SJCRH30 (cell line): ENCODE measurements around the gene KNDC1. TPM values are rescaled to one million over a fixed set of nuclear protein-coding genes. Genes with fewer than 3 reads are reported as not detected.
"Not testable (repeated sequence)": the region's sequence is repeated elsewhere in the genome, so short reads cannot be mapped to it uniquely, and the experiment has no call there.

Experiments
- DNase-seq, 2 experiments: peaks; one replicate each; pipeline ENCODE4 v3.0.0-alpha.2; 2015 to 2020
- H3K27ac ChIP-seq: fragments of 250-450 bp; sonication (Bioruptor Pico); 2 replicates; pipeline ENCODE4 v1.5.1; 2020; ENCODE audit warnings: mild to moderate bottlenecking, moderate library complexity
- H3K27me3 ChIP-seq: fragments of 250-450 bp; sonication (Bioruptor Pico); 2 replicates; pipeline ENCODE4 v1.5.1; 2020; ENCODE audit warnings: mild to moderate bottlenecking, moderate library complexity
- H3K36me3 ChIP-seq: fragments of 250-450 bp; sonication (Bioruptor Pico); 2 replicates; pipeline ENCODE4 v1.5.1; 2020; ENCODE audit warnings: mild to moderate bottlenecking, moderate library complexity
- H3K4me1 ChIP-seq: fragments of 250-450 bp; sonication (Bioruptor Pico); 2 replicates; pipeline ENCODE4 v1.5.1; 2020; ENCODE audit warnings: mild to moderate bottlenecking, moderate library complexity
- H3K4me3 ChIP-seq: fragments of 250-450 bp; sonication (Bioruptor Pico); 2 replicates; pipeline ENCODE4 v1.5.1; 2020; ENCODE audit warnings: mild to moderate bottlenecking, moderate library complexity
- H3K9me3 ChIP-seq: fragments of 250-450 bp; sonication (Bioruptor Pico); replicated peaks from 2 replicates; pipeline ENCODE4 v1.5.1; 2020; ENCODE audit warnings: mild to moderate bottlenecking, moderate library complexity
- total RNA-seq: library from RNA; depleted of rRNA; stranded (reverse); fragments of >200 nt; shearing (Covaris generic); gene quantifications from 2 replicates; pipeline ENCODE4 v1.2.3, GENCODE V29; 2014; rRNA removed

The KNDC1 gene, protein sequence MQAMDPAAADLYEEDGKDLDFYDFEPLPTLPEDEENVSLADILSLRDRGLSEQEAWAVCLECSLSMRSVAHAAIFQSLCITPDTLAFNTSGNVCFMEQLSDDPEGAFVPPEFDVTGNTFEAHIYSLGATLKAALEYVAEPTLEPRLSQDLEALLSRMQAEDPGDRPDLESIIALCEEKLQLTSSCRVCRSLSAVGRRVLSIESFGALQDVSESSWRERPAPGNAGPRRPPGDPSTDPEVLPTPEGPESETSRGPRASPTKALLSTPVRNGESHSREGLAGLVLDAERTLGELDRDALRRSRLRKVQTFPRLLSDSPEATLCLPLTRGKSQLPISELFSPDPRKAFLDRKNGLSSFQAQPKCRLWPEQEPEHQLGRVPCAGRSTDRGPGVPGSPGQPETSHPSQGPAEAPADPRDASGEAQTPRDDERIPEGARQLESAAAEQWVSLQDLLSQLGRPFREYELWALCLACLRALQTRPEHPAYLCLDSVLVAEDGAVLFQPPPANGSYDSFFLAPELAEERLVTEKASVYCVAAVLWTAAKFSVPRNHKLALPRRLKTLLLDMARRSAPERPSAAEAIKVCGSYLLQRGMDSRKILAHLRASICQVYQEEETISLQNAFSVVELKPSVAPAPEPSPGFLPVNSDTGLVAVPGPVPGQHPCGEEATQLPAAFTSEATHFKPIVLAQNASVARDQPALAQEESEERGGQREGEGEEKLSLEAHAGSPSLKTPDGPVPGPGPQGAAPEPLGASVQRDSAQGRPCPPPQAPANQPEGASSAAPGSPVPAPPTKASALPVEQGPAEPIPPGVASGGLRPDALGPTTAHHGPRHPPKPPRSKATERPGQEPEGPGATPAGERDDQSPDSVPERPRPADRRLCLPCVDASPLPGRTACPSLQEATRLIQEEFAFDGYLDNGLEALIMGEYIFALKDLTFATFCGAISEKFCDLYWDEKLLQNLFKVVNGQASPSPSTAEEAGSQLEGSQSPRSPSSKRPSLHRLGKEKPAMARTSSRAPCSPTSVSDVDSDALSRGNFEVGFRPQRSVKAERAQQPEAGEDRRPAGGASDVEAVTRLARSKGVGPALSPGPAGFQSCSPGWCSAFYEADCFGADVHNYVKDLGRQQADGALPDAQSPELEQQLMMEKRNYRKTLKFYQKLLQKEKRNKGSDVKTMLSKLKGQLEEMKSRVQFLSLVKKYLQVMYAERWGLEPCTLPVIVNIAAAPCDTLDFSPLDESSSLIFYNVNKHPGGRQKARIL (N-terminal part only)
- 1.1 TPM in 1 of 2 replicates, not detected in the other for total RNA-seq

DNA sequence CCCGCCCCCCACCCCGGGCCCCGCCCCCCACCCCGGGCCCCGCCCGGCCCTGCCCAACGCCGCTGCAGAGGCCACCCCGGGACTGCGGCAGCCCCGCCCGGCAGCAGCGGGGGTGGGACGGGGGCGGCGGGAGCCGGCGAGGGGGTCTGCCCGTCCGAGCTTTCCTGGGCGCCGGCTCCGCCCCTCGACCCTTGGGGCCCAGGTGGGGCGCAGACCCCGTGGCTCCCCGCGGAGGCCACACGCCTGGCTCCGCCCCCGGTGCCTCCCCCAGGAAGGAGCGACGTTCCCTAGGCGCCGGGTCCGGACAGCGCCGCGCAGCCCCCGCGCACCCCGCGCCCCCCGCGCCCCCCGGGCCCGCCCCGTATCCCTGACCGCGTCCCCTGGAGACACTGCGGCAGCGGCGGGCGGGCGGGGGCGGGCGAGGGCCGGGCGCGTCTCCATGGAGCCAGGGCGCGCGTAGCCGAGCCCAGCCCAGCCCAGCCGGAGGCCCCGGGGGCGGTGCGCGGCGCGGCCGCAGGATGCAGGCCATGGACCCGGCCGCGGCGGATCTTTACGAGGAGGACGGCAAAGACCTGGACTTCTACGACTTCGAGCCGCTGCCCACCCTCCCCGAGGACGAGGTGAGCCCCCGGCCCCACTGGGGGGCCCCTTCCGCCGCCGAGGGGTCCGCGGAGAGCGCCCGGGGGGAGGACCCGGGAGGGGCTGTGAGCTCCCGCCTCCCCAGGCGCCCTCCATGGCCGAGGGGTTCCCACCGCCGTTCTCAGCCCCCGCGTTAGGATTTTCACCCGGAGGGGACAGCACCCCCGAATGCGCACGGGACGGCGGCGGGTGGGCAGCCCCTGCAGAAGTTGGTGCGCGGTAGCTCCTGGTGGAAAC lies at the start of gene KNDC1:
Gene KNDC1, plus strand, starts transcription at position 270 of the 876 bp plus-strand sequence. Its CDS starts 249 bp downstream, at position 519.
- Histone ChIP-seq H3K36me3 (no peaks in the 10 kb centered on the region), H3K27me3 (no peaks in the 10 kb centered on the region), H3K4me3 (peak within 1 kb of the TSS; percentile 55), H3K9me3 (no peaks in the 10 kb centered on the region), H3K27ac (no peak within 1 kb of the TSS), H3K4me1 (peaks cover 4% of the 10 kb centered on the region)
- DNase-seq = peak in 1 of 2 experiments; percentile 14

DNA sequence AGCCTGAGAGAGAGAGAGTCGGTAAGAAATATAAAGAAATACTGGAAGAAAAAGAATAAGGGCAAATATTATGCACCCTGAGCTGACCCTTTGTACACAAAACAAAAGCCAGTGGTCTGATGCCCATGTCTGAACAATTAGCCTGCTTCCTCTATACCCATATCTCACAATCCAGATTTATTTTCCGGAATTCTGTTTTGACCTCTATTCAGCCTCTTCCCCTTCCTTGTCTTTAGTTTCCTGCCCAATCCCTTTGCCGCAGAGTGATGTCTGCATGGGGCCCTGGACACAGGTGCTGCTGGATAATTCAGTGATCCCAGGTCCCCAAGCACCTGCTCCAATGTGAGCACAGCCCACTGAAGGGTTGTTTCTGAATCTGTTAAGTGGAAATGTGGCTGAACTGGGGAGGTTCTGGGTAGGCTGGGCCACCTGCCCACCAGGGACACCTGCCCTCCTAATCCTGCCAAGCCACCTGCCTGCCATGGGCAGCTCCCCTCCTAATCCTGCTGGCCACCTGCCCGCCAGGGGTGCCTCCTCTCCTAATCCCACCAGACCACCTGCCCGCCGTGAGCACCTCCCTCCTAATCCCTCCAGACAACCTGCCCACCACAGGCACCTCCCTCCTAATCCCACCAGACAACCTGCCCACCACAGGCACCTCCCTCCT lies 49.3 kb upstream of the KNDC1 start:
- Histone ChIP-seq H3K4me1 (peaks cover 7% of the 10 kb centered on the region; the same call in 1 of the 2 replicates), H3K9me3 (0 out of 2 replicates have a peak, but pooled peaks cover 3% of the 10 kb centered on the region), H3K27me3 (no peaks in the 10 kb centered on the region), H3K36me3 (no peaks in the 10 kb centered on the region), H3K4me3 (no peak overlapping the region), H3K27ac (no peak overlapping the region)
- DNase-seq = no peak

DNA sequence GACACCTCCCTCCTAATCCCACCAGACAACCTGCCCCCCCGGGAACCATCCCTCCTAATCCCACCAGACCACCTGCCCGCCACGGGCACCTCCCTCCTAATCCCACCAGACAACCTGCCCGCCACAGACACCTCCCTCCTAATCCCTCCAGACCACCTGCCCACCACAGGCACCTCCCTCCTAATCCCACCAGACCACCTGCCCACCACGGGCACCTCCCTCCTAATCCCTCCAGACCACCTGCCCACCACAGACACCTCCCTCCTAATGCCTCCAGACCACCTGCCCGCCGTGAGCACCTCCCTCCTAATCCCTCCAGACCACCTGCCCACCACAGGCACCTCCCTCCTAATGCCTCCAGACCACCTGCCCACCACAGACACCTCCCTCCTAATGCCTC lies 48.4 kb upstream of the KNDC1 start:
- not testable (repeated sequence) for H3K27me3 ChIP-seq, H3K4me1 ChIP-seq, H3K9me3 ChIP-seq, H3K27ac ChIP-seq, H3K4me3 ChIP-seq, H3K36me3 ChIP-seq, DNase-seq

DNA sequence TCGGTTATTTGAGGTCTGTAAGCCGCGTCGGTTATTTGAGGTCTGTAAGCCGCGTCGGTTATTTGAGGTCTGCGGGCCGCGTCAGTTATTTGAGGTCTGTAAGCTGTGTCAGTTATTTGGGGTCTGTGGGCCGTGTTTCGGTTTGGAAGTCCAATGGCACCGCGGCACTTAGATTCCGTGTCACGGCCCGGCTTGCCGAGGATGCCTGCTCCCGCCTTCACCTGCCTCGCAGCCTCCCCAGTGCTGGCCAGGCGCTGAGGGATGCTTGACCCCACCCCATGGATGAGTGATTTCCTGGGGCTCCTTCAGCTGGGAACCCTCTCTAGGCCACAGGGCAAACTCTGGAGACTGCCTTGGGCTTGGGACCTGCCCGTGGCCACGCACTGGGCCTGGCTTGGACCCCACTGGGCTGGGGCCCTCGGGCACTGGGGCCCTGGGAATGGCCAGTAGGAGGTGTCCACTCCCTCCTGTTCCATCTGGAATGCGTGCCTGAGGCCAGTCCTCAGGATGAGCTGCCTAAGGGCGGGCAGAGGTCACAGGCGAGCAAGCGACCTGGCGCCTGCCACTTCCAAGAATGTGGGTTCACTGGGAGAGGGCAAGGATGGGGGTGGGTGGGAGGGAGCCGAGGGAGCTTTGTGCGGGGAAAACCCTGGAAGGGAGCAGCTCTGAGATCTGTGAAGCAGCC lies 46.7 kb upstream of the KNDC1 start:
- H3K36me3 ChIP-seq = no peaks in the 10 kb centered on the region
- H3K27ac ChIP-seq = no peak overlapping the region
- H3K27me3 ChIP-seq = no peaks in the 10 kb centered on the region
- no peak overlapping the region for H3K4me3 ChIP-seq
- DNase-seq = no peak
- H3K9me3 ChIP-seq = no peaks in the 10 kb centered on the region
- peaks cover 7% of the 10 kb centered on the region; the same call in 1 of the 2 replicates for H3K4me1 ChIP-seq

DNA sequence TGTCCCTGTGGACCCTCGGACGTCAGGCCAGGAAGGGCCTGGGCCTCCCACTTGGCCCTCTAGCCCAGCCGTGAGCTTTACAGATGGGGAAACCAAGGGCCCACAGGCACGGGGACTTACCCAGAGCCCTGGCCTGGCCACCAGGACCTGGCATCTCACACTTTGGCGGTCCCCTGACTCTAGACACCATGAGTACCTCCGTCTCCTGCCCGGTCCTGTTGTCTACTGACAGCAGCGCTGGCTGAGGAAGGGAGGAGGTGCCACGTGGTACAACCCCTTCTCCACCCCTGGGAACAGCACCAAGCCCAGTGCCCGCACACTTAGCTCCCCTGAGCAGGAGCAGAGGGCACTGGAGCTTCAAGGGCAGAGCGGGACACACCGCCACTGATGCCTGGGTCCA lies 46.2 kb upstream of the KNDC1 start:
- no peaks in the 10 kb centered on the region for H3K27me3 ChIP-seq
- H3K9me3 ChIP-seq = no peaks in the 10 kb centered on the region
- DNase-seq = no peak
- H3K4me1 ChIP-seq = peaks cover 7% of the 10 kb centered on the region; the same call in 1 of the 2 replicates
- H3K27ac ChIP-seq = no peak overlapping the region
- H3K36me3 ChIP-seq = no peaks in the 10 kb centered on the region
- H3K4me3 ChIP-seq = no peak overlapping the region

DNA sequence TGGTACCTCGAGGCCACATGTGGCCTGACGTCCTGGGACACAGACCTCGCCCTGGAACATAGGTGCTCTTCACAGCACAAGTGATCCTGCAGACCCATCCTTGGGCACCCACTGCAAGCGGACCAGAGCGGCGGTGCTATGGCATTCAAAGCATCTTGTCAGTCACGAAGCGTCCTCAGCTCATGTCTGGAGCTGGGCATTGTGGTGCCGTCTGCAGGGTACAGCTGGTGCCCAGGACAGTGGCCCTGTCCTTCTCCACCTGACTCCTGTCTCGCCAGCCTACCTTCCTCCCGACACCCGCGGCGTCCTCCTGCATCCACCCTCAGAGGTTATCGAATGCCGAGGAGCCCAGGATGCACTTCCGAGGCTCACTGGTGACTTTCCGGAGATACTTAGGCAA lies 45.8 kb upstream of the KNDC1 start:
- Histone ChIP-seq H3K36me3 (no peaks in the 10 kb centered on the region), H3K4me1 (peaks cover 5% of the 10 kb centered on the region; the same call in 1 of the 2 replicates), H3K4me3 (no peak overlapping the region), H3K9me3 (no peaks in the 10 kb centered on the region), H3K27me3 (no peaks in the 10 kb centered on the region), H3K27ac (no peak overlapping the region)
- DNase-seq = no peak

DNA sequence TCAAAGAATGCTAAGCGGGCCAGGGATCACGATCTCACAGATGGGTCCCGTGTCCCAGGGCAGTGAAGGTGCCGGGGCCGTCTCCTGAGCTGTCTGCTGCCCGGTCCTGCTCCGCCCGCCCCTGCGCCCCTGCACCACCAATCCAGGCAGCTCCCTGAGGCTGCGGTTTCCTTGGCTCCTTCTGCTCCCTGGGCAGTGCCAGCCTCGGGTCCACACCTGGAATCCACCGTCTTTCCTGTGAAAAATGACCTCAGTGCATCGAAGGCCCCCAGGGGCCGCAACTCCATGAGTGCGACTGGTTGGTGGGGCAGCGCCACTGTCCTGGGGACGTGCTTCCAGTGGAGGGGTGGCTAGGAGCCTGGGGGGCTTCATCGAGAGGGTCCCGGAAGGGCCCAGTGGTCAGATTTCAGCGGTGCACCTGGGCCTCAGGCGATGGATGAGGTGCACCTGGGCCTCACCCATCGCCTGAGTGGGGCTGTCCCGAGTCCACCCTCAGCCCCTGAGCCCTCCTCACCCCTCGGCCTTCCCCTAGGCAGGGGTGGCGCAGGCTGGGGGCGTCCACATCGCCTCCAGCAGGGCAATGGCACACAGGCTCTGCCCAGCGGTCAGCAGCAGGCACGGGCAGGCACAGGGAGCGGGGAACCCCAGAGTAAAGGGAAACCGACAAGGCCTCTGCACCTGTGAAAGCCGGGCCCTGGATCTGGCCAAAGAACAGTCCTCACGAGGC lies 45.1 kb upstream of the KNDC1 start:
- Histone ChIP-seq H3K27ac (no peak overlapping the region), H3K4me1 (no peaks in the 10 kb centered on the region), H3K36me3 (no peaks in the 10 kb centered on the region), H3K4me3 (no peak overlapping the region), H3K27me3 (no peaks in the 10 kb centered on the region), H3K9me3 (no peaks in the 10 kb centered on the region)
- DNase-seq = no peak

DNA sequence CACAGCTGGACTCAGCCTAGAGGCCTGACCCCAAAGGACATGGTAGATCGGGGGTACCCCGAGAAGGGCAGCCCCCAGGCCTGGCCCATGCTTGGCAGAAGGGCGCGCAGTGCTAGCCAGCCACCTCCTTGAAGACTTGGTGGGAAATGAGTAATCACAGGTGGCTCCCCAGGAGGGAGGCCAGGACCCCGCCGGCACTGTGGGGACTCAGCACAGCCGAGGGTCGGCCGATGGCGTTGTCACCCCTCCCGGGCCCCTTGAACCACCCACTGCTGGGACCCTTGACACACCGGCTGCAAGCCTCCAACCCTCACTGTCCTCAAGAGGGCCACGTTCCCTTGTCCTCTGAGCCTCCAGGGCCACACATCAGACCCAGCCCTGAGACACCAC lies 44.6 kb upstream of the KNDC1 start:
- H3K4me3 ChIP-seq = no peak overlapping the region

DNA sequence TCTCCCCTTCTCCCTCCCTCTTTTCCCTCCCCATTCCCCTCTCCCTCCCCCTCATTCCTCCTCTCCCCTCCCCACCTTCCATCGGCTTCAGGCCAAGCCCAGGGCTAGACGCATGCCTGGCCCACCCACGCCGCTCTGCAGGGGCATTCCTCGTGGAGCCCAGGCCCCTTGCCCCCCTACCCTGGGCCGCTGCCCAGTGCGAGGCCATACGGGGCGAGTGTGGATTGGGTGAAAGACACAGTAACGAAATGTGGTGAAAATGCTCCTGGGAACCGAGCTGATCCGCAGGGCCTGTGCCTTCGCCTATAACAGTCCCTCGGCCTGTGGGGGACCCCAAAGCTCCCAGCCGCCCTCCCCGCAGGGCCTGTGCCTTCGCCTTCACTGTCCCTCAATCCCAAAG lies 44.0 kb upstream of the KNDC1 start:
- H3K27me3 ChIP-seq = no peaks in the 10 kb centered on the region

More for the DNA sequence above, 44.6 kb upstream of the KNDC1 start:
- Histone ChIP-seq H3K27ac (no peak overlapping the region), H3K9me3 (no peaks in the 10 kb centered on the region), H3K4me1 (no peaks in the 10 kb centered on the region), H3K36me3 (no peaks in the 10 kb centered on the region), H3K27me3 (no peaks in the 10 kb centered on the region)
- DNase-seq = no peak

DNA sequence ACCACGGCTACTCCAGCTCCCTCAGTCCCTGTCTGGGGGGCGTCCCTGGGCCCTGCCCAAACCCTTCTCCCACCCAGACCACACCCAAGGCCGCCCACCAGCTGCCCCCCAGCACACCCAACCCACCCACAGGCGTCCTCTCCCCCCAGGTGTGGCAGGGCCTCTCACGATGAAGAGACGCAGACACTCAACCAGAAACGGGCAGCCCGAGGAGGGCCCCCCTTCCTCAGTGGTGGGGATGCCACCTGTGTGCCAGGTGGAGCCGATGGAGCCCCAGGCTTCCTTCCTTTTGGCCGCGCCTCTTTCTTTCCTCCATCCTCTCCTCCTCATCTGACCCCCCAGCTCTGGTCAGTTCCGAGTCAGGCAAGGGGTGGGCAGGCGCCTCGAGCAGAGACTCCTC lies 43.6 kb upstream of the KNDC1 start:
- H3K9me3 ChIP-seq = no peaks in the 10 kb centered on the region
- no peak overlapping the region for H3K4me3 ChIP-seq
- no peak overlapping the region for H3K27ac ChIP-seq
- DNase-seq = no peak
- H3K36me3 ChIP-seq = no peaks in the 10 kb centered on the region
- H3K27me3 ChIP-seq = no peaks in the 10 kb centered on the region
- no peaks in the 10 kb centered on the region for H3K4me1 ChIP-seq

More for the DNA sequence above, 44.0 kb upstream of the KNDC1 start:
- no peak overlapping the region for H3K27ac ChIP-seq
- no peaks in the 10 kb centered on the region for H3K9me3 ChIP-seq
- no peaks in the 10 kb centered on the region for H3K4me1 ChIP-seq
- DNase-seq = no peak
- H3K4me3 ChIP-seq = no peak overlapping the region
- H3K36me3 ChIP-seq = no peaks in the 10 kb centered on the region

DNA sequence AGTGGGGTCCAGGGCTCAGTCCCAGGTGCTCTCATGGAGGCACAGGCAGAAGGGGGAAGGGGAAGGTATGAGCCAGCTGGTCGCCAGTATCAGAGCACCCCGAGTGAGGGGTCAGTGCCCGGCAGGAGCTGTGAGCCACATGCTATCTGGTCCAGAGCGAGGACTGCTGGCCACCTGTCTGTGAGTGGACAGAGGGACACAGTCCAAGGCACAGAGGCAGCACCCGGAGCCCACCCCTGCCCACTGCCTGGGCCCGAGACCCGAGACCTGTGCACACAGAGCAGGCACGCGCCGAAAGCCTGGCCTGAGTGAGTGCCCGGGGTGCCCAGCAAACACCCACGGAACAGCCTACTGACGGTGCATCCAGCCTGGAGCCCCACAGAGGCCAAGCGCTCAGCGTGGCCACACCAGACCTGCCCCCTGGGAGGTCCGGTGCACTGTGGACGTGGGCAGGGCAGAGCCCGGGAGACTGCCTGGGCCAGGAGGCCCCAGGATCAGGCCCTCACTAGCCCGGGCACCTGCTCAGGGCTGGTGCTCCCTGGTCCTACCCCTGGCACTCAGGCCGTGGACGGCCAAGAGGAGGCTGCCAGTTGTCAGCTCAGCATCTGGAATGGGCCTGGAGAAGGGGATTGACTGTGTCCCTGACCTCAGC lies 42.9 kb upstream of the KNDC1 start:
- Histone ChIP-seq H3K4me1 (no peaks in the 10 kb centered on the region), H3K27ac (no peak overlapping the region), H3K36me3 (no peaks in the 10 kb centered on the region), H3K27me3 (no peaks in the 10 kb centered on the region), H3K4me3 (no peak overlapping the region), H3K9me3 (no peaks in the 10 kb centered on the region)
- no peak for DNase-seq

DNA sequence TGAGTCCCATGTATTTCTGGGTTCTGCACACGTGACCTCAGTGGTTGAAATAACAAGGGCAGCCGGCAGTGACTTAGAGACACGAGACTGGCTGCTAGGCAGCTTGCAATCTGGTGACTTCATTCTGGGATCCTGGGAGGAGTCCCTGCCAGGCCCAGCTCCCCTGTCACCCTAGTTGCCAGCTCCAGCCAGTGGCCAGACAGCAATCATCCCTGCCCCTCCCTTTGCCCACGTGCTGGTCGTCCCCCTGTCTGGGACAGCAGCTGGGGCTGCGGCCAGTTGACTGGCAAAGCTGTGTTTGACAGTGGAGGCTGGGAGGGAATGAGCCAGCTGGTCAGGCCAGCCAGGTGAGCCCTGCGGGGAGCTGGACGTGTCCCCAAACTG lies 42.3 kb upstream of the KNDC1 start:
- Histone ChIP-seq H3K4me3 (no peak overlapping the region), H3K9me3 (no peaks in the 10 kb centered on the region), H3K36me3 (no peaks in the 10 kb centered on the region), H3K4me1 (no peaks in the 10 kb centered on the region), H3K27me3 (no peaks in the 10 kb centered on the region), H3K27ac (no peak overlapping the region)
- DNase-seq = no peak
